ENCODE data around the gene BPI. TPM values are rescaled to one million over a fixed set of nuclear protein-coding genes. Genes with fewer than 3 reads are reported as not detected.
A peak's percentile ranks its signal among the peaks of the same experiment; 100 is the strongest.

The BPI gene
- total and polyA plus RNA-seq, 12 donors, result 0.01 to 1.6 (median 0.15) TPM; not detected in 7

DNA sequence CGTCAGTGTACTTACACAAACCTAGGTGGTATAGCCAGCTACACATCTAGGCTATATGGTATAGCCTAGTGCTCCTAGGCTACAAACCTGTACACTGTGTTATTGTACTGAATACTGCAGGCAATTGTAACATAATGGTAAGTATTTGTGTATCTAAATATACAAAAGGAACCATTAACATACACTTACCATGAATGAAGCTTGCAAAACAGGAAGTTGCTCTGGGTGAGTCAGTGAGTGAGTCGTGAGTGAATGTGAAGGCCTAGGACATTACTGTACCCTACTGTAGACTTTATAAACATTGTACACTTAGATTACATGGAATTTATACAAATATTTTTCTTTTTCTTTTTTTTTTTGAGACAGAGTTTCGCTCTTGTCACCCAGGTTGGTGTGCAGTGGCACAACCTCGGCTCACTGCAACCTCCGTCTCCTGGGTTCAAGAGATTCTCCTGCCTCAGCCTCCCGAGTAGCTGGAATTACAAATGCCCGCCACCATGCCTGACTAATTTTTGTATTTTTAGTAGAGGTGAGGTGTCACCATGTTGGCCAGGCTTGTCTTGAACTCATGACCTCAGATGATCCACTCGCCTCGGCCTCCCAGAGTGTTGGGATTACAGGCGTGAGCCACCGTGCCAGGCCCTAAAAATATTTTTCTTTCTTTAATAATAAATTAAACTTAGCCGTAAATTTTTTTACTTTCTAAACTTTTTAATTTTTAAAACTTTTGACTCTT is 28.0 kb upstream of the BPI start:
- H3K4me3 ChIP-seq, result no peak overlapping the region
- ATAC-seq (no peak), DNase-seq (no peak)
- H3K9me3 ChIP-seq, result peaks cover 0 to 9% (median 0%) of the 10 kb centered on the region in 11 donors
- no peaks in the 10 kb centered on the region for H3K27me3 ChIP-seq
- H3K4me1 ChIP-seq, result peaks cover 0 to 40% (median 16%) of the 10 kb centered on the region in 9 donors
- WGBS, 2 donors, result 89 to 92% methylated on average over 12 of the region's 12 CpGs
- intact Hi-C loops (cut with DNase I), result no loop called here
- TF ChIP-seq CTCF (IDR thresholded peaks at IDR 0.05), result no peak
- no peaks in the 10 kb centered on the region for H3K36me3 ChIP-seq
- H3K27ac ChIP-seq, result peak overlapping the region in 1 of 10 donors; percentile 53

GRCh38 chr20:38277285-38277684 is 26.7 kb upstream of the BPI start:
- 82 to 89% methylated on average over 5 of the region's 5 CpGs for WGBS, 2 donors
- H3K4me1 ChIP-seq, result peaks cover 0 to 30% (median 3%) of the 10 kb centered on the region in 9 donors
- peak overlapping the region in 1 of 10 donors; percentile 31 for H3K27ac ChIP-seq
- H3K36me3 ChIP-seq, result no peaks in the 10 kb centered on the region
- intact Hi-C loops (cut with DNase I), result no loop called here
- H3K27me3 ChIP-seq, result no peaks in the 10 kb centered on the region
- no peak for TF ChIP-seq CTCF (IDR thresholded peaks at IDR 0.05)
- no peak overlapping the region for H3K4me3 ChIP-seq
- ATAC-seq (no peak), DNase-seq (no peak)
- peaks cover 0 to 9% (median 0%) of the 10 kb centered on the region in 11 donors for H3K9me3 ChIP-seq

GRCh38 chr20:38277691-38278090 is 26.3 kb upstream of the BPI start:
- Histone ChIP-seq H3K4me3 (no peak overlapping the region), H3K27me3 (no peaks in the 10 kb centered on the region), H3K36me3 (no peaks in the 10 kb centered on the region), H3K4me1 (peaks cover 0 to 26% (median 0%) of the 10 kb centered on the region in 9 donors), H3K9me3 (peaks cover 0 to 9% (median 0%) of the 10 kb centered on the region in 11 donors), H3K27ac (peak overlapping the region in 2 of 10 donors; percentile 4 to 31)
- ATAC-seq (no peak), DNase-seq (no peak)
- WGBS, 2 donors, result 91 to 93% methylated on average over 2 of the region's 2 CpGs
- intact Hi-C loops (cut with DNase I), result no loop called here
- no peak for TF ChIP-seq CTCF (IDR thresholded peaks at IDR 0.05)

DNA sequence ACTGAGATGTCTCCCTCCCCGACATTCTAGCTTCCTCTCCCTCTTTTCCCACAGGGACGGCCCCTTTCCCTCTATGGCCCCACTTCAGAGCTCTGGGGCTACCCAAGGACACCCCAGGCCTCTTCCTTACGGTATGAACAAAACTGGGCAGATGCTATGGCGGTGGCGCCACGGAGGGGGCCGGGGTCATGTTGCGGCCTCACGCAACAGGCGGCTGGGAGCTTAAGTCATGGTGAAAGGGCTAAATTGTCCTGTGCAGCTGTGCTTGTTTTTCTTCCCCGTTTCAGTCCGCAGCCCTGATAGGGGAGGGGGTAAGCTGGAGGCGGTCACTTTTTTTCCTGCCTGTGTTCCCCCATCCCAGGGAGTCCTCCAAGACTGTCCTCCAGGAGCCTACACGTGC is 25.8 kb upstream of the BPI start:
- WGBS, 2 donors, result 64 to 66% methylated on average over 14 of the region's 14 CpGs
- no peak for DNase-seq
- Histone ChIP-seq H3K4me3 (no peak overlapping the region), H3K36me3 (no peaks in the 10 kb centered on the region), H3K27me3 (no peaks in the 10 kb centered on the region), H3K9me3 (peaks cover 0 to 9% (median 0%) of the 10 kb centered on the region in 11 donors), H3K4me1 (peaks cover 0 to 21% (median 0%) of the 10 kb centered on the region in 9 donors), H3K27ac (peak overlapping the region in 2 of 10 donors; percentile 4 to 31)
- intact Hi-C loops (cut with DNase I), result no loop called here
- no peak for TF ChIP-seq CTCF (IDR thresholded peaks at IDR 0.05)
- ATAC-seq, result peak in 6 of 8 donors; percentile 24 to 43 (median 36)
